ENCODE measurements around the gene RPS19.
"Not testable (repeated sequence)": the region's sequence is repeated elsewhere in the genome, so short reads cannot be mapped to it uniquely, and the experiment has no call there.

DNA sequence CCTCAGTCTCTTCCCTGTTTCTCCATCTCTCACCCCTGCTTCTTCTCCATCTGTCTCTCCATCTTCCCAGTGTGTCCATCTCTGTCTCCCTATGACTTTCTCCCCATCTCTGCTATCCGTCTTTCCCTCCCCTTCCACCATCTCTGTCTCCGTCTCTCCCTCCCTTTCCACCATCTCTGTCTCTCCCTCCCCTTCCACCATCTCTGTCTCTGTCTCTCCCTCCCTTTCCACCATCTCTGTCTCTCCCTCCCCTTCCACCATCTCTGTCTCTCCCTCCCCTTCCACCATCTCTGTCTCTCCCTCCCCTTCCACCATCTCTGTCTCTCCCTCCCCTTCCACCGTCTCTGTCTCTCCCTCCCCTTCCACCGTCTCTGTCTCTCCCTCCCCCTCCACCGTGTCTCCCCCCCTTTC, 54.4 kb downstream of the RPS19 start:
- TF ChIP-seq, protein P1, sequence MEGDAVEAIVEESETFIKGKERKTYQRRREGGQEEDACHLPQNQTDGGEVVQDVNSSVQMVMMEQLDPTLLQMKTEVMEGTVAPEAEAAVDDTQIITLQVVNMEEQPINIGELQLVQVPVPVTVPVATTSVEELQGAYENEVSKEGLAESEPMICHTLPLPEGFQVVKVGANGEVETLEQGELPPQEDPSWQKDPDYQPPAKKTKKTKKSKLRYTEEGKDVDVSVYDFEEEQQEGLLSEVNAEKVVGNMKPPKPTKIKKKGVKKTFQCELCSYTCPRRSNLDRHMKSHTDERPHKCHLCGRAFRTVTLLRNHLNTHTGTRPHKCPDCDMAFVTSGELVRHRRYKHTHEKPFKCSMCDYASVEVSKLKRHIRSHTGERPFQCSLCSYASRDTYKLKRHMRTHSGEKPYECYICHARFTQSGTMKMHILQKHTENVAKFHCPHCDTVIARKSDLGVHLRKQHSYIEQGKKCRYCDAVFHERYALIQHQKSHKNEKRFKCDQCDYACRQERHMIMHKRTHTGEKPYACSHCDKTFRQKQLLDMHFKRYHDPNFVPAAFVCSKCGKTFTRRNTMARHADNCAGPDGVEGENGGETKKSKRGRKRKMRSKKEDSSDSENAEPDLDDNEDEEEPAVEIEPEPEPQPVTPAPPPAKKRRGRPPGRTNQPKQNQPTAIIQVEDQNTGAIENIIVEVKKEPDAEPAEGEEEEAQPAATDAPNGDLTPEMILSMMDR (IDR thresholded peaks at IDR 0.05 in 8 of 11, conservative IDR thresholded peaks at IDR 0.05 in 3 of 11): not testable (repeated sequence)
- not testable (repeated sequence) for TF ChIP-seq POLR2AphosphoS5 (IDR thresholded peaks at IDR 0.05)

Measured in spleen (tissue), 7 donors.